ENCODE results near the gene PKD2. TPM values are rescaled to one million over a fixed set of nuclear protein-coding genes. Genes with fewer than 3 reads are reported as not detected.
"Not testable (repeated sequence)": the region's sequence is repeated elsewhere in the genome, so short reads cannot be mapped to it uniquely, and the experiment has no call there.

The PKD2 gene
- total RNA-seq, 1 donor, result 161 TPM

DNA sequence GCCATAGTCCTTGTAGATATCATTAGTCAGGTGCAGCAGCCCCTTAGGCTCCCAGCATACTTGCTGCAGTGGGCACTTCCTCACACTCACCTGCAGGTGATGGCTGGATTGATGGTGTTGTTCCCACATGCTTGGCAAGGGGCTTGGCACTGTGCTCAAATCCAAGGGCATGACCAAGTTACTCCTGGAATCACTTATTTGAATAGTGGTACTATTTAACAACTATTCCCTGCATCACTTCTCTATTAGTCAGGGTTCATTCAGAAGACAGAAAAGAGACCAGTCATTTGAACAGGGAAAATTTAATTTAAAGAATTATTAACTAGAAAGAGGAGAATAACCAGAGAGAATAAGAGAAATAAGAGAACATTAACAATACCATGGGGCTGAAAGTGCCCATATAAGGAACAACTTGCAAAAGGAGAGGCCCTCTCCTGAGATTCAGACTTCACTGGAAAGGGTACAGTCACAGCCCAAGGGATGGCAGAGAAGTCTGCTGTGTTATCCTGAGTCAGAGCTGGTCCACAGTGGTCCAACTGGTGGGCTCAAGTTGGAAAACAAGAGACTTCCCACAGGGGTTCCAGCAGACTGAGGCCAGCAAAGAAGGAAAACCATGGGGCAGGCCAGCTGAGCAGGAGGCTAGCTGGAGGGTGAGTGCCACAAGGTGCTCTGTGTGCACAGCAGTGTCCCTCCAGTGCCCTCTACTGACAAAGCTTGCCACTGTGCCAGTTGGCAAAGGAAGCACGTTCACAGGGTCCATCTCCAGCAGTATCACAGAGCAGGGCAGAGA lies 22.1 kb upstream of the PKD2 start:
- peak; percentile 33 for DNase-seq (ENCODE audit: low read depth)
- TF ChIP-seq, protein P1, sequence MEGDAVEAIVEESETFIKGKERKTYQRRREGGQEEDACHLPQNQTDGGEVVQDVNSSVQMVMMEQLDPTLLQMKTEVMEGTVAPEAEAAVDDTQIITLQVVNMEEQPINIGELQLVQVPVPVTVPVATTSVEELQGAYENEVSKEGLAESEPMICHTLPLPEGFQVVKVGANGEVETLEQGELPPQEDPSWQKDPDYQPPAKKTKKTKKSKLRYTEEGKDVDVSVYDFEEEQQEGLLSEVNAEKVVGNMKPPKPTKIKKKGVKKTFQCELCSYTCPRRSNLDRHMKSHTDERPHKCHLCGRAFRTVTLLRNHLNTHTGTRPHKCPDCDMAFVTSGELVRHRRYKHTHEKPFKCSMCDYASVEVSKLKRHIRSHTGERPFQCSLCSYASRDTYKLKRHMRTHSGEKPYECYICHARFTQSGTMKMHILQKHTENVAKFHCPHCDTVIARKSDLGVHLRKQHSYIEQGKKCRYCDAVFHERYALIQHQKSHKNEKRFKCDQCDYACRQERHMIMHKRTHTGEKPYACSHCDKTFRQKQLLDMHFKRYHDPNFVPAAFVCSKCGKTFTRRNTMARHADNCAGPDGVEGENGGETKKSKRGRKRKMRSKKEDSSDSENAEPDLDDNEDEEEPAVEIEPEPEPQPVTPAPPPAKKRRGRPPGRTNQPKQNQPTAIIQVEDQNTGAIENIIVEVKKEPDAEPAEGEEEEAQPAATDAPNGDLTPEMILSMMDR (IDR thresholded peaks at IDR 0.05; ENCODE audit: insufficient read depth, low read depth, low read length), result peak; percentile 63
- no peak overlapping the region for H3K4me3 ChIP-seq (ENCODE audit: low read depth, low read length)

DNA sequence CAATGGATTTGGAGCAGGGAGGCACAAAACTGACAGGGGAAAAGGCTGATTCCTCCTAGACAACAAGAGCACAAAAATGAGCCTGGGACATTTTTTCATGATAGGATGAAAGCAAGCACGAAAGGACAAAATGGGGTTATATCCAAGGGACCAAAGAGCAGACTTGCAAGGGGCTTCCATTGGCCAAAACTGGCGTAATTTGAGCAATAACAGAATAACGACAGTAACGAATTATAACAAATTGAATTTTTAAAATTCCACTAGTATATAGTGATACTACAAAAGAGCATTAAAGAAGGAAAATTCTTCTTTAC lies 21.6 kb upstream of the PKD2 start:
- H3K4me3 ChIP-seq (ENCODE audit: low read depth, low read length), result no peak overlapping the region
- TF ChIP-seq, protein P1 (IDR thresholded peaks at IDR 0.05; ENCODE audit: insufficient read depth, low read depth, low read length), result no peak
- no peak for DNase-seq (ENCODE audit: low read depth)

DNA sequence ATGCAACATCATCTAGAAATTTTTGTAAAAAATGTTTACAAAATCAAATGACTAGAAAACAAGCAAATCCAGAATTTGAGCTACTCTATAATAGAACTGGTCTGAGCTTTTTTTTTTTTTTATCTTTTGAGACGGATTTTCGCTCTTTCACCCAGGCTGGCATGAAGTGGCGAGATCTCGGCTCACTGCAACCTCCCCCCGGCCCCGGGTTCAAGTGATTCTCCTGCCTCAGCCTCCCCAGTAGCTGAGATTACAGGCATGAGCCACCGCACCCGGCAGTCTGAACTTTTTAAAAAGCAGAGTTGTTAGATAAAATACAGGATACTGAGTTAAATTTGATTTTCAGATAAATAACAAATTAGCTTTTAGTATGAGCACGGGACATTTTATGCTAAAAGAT lies 20.9 kb upstream of the PKD2 start:
- no peak overlapping the region for H3K4me3 ChIP-seq (ENCODE audit: low read depth, low read length)
- no peak for DNase-seq (ENCODE audit: low read depth)
- TF ChIP-seq, protein P1 (IDR thresholded peaks at IDR 0.05; ENCODE audit: insufficient read depth, low read depth, low read length), result no peak

DNA sequence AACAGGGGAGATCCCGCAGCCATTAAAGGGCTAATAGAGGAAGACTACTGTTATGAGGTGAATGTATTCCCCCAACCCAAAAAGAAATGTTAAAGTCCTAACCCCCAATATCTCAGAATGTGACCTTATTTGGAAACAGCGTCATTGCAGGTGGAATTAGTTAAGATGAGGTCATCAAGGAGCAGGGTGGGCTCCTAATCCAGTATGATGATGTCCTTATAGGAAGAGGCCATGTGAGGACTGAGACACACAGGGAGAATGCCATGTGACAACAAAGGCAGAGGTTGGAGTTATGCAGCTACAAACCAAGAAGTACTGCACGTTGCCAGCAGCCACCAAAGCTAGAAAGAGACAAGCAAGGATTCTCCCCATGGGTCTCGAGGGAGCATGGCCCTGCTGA lies 17.7 kb upstream of the PKD2 start:
- TF ChIP-seq, protein P1 (IDR thresholded peaks at IDR 0.05; ENCODE audit: insufficient read depth, low read depth, low read length), result no peak
- no peak overlapping the region for H3K4me3 ChIP-seq (ENCODE audit: low read depth, low read length)
- DNase-seq (ENCODE audit: low read depth), result no peak

DNA sequence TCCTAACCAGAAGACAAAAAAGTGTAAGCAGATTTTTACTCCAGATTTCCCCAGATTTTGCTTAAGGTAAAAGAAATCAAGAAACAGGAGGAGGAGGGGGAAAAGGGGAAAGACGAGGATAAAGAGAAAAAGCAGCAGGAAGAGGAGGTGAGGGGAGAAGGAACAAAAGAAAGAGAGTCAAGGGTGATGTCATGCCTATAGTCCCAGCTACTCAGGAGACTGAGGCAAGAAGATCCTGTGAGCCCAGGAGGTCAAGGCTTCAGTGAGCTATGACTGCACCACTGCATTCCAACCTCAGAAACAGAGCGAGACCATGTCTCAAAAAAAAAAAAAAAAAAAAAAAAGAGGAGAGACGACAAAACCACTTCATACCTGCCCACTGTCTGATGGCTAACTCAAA lies 12.0 kb upstream of the PKD2 start:
- no peak for DNase-seq (ENCODE audit: low read depth)
- TF ChIP-seq, protein P1 (IDR thresholded peaks at IDR 0.05; ENCODE audit: insufficient read depth, low read depth, low read length), result no peak
- H3K4me3 ChIP-seq (ENCODE audit: low read depth, low read length), result no peak overlapping the region

DNA sequence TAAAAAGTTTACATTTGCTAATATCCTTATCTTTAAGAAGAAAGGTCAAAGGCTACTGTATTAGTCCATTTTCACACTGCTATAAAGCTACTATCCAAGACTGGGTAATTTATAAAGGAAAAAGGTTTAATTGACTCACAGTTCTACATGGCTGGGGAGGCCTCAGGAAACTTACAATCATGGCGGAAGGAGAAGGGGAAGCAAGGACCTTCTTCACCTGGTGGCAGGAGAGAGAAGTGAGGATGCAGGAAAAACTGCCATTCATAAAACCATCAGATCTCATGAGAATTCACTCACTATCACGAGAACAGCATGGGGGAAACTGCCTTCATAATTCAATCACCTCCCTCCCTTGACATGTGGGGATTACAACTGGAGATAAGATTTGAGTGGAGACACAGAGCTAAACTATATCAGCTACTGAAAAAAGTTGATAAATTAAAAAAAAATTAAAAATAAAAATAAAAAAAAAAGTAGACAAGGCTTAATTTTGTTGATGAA lies 8.2 kb upstream of the PKD2 start:
- not testable (repeated sequence) for H3K4me3 ChIP-seq (ENCODE audit: low read depth, low read length); DNase-seq (ENCODE audit: low read depth)

DNA sequence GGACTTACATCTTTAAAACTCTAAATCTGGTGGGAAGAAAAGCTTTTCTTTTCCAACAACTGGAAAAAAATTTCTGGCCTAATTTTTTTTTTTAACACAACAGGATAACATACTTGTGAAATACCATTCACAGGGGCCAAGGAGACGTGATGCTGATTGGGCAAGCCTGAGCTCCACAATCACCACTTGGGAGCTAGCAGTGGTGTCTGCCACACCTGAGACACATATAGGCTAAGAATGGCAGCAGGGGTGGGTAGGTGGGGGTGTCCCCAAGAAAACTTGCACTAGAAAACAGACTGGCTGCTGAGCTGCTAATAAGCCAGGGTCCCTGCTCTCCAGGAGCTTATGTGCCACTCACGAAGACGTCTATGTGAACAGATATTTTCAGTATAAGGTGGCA lies 5.6 kb upstream of the PKD2 start:
- TF ChIP-seq, protein P1 (IDR thresholded peaks at IDR 0.05; ENCODE audit: insufficient read depth, low read depth, low read length), result no peak

More for the DNA sequence above, 5.6 kb upstream of the PKD2 start:
- H3K4me3 ChIP-seq (ENCODE audit: low read depth, low read length), result no peak overlapping the region
- no peak for DNase-seq (ENCODE audit: low read depth)

Data from fibroblast of villous mesenchyme (primary cell).